ENCODE results near the gene NFIC. TPM values are rescaled to one million over a fixed set of nuclear protein-coding genes. Genes with fewer than 3 reads are reported as not detected.

The NFIC gene
- total RNA-seq, 6 experiments from 2014 or later = 186 to 219 (median 211) TPM

GRCh38 chr19:3462991-3463713 lies 96.8 kb downstream of the NFIC start:
- no peak overlapping the region for H3K27ac Mint-ChIP-seq
- H3K36me3 Mint-ChIP-seq (ENCODE audit: low read depth) = peaks cover 21% of the 10 kb centered on the region

GRCh38 chr19:3463714-3464586 lies 97.6 kb downstream of the NFIC start:
- Mint-ChIP-seq H3K27me3 (ENCODE audit: insufficient read depth) (peaks cover 22% of the 10 kb centered on the region), H3K4me3 (no peak overlapping the region), H3K4me1 (ENCODE audit: low read depth) (peaks cover 15% of the 10 kb centered on the region), H3K9me3 (peaks cover 12% of the 10 kb centered on the region), H3K36me3 (ENCODE audit: low read depth) (peaks cover 26% of the 10 kb centered on the region), H3K27ac (no peak overlapping the region)
- DNase-seq = no peak
- no peak for TF ChIP-seq CTCF (IDR thresholded peaks at IDR 0.05)

More at GRCh38 chr19:3462991-3463713, 96.8 kb downstream of the NFIC start:
- no peak for DNase-seq
- peaks cover 22% of the 10 kb centered on the region for H3K27me3 Mint-ChIP-seq (ENCODE audit: insufficient read depth)
- H3K4me1 Mint-ChIP-seq (ENCODE audit: low read depth) = peaks cover 16% of the 10 kb centered on the region; the same call in 1 of the 2 replicates
- H3K4me3 Mint-ChIP-seq = no peak overlapping the region
- TF ChIP-seq CTCF (IDR thresholded peaks at IDR 0.05) = no peak
- H3K9me3 Mint-ChIP-seq = peaks cover 7% of the 10 kb centered on the region; the same call in 1 of the 2 replicates

GRCh38 chr19:3464587-3465235 lies 98.3 kb downstream of the NFIC start:
- peaks cover 12% of the 10 kb centered on the region for H3K9me3 Mint-ChIP-seq
- no peak for TF ChIP-seq CTCF (IDR thresholded peaks at IDR 0.05)
- H3K27me3 Mint-ChIP-seq (ENCODE audit: insufficient read depth) = peaks cover 25% of the 10 kb centered on the region
- H3K27ac Mint-ChIP-seq = no peak overlapping the region; the same call in 1 of the 2 replicates
- no peak for DNase-seq
- H3K4me3 Mint-ChIP-seq = no peak overlapping the region
- H3K4me1 Mint-ChIP-seq (ENCODE audit: low read depth) = peaks cover 8% of the 10 kb centered on the region
- peaks cover 26% of the 10 kb centered on the region for H3K36me3 Mint-ChIP-seq (ENCODE audit: low read depth)

GRCh38 chr19:3465552-3465951 lies 99.2 kb downstream of the NFIC start:
- Mint-ChIP-seq H3K4me1 (ENCODE audit: low read depth) (peaks cover 9% of the 10 kb centered on the region), H3K27me3 (ENCODE audit: insufficient read depth) (peaks cover 22% of the 10 kb centered on the region)

More at GRCh38 chr19:3465552-3465951, 99.2 kb downstream of the NFIC start:
- peak; percentile 10; the same call in 1 of the 2 replicates for TF ChIP-seq CTCF (IDR thresholded peaks at IDR 0.05)
- H3K9me3 Mint-ChIP-seq = peaks cover 12% of the 10 kb centered on the region
- H3K4me3 Mint-ChIP-seq = no peak overlapping the region
- DNase-seq = no peak
- no peak overlapping the region for H3K27ac Mint-ChIP-seq
- H3K36me3 Mint-ChIP-seq (ENCODE audit: low read depth) = peaks cover 22% of the 10 kb centered on the region
